Stimulated activated CD4-positive, alpha-beta T cell treated with anti-CD3 and anti-CD28 coated beads, Interleukin-1b, Interleukin-23, amount 100 ng/mL, for 48 hours (primary cell): ENCODE measurements around the gene FLNA.
"Not testable (repeated sequence)": the region's sequence is repeated elsewhere in the genome, so short reads cannot be mapped to it uniquely, and the experiment has no call there.

Source experiments
- DNase-seq: peaks from one replicate; pipeline ENCODE4 v3.0.0-alpha.2; 2020

FLNA gene

DNA sequence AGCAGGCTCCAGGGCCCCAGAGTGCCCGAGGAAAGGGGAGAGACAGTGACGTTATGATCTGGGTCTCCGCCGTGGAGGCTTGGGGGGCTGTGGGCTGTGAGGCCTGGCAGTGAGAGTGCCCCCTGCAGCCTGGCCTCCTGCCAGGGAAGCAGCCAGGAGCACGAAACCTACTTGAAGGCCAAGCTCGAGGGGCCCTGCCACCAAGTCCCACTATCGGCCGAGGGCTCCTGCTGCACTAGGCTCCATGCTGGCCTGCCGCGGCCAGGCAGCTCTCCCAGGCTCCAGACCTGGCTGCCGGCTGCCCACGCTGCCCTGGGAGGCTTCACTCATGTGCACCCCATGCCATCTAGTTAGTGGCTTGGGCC is 18.7 kb downstream of the FLNA start:
- no peak for DNase-seq

DNA sequence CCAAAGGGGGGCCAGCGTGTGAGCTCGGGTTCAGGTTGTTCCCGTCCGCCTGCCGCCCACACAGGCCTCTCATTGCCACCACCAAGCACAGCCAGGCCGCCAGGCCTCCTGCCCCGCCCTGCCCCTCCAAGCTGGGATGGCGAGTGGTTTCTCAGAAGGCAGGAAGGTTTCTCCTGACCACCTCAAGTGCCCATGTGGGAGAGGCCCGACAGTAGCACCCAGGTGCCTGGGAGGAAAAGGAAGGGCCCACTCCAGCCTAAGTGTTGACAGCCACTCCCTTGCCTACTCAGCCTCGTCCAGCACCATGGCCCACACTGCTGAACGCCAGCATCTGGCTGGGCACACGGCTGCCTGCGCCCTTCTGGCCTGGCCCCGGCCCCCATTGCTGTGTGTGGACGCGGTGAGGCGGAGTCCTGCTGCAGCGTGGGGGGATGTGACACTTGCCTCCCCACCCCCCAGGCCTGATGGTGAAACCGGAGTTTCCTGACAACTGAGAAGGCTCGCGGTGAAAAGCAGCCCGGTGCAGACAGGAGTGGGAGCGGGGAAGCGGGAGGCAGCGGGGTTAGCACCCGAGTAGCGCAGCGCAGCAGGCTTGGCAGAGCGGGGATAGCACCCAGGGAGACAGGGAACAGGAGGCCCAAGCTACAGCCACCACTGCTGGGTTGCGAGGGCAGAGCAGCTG is 19.2 kb downstream of the FLNA start:
- DNase-seq, result no peak

DNA sequence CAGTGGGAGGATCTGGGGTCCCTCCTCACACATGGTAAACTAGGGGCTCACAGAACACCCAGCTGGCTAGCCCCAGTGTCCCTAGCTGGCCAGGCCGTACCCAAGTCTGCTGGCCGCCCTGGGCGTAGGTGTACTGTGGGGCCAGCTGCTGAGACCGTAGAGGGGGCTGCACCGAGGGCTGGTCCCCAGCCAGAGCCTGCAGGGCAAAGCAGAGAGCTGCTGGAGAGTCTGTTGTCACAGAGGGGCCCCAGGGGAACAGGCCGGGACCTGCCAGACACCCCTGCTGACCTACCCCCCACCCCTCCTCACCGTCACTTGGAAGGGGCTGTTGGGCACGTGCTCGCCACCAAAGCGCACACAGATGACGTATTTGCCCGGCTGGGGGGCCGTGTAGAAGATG is 19.9 kb downstream of the FLNA start:
- DNase-seq, result no peak

DNA sequence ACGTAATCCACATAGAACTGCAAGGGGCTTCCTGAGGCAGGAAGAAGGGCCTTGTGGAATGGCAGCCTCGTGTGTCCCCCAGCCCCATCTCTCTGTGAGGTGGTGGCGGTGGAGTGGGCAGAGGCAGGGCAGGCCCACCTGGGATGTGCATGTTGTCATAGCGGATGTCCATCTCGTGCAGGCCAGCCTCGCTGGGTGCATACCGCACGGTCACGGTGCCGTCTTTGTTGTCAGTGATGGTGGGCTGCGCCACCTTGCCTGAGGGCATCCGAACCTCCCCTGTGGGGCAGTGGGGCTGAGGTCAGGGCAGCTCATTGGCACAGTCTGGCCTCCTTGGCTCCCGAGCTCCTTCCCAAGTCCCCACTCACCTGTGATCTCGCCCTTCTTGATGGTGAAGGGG is 20.4 kb downstream of the FLNA start:
- DNase-seq, result no peak

DNA sequence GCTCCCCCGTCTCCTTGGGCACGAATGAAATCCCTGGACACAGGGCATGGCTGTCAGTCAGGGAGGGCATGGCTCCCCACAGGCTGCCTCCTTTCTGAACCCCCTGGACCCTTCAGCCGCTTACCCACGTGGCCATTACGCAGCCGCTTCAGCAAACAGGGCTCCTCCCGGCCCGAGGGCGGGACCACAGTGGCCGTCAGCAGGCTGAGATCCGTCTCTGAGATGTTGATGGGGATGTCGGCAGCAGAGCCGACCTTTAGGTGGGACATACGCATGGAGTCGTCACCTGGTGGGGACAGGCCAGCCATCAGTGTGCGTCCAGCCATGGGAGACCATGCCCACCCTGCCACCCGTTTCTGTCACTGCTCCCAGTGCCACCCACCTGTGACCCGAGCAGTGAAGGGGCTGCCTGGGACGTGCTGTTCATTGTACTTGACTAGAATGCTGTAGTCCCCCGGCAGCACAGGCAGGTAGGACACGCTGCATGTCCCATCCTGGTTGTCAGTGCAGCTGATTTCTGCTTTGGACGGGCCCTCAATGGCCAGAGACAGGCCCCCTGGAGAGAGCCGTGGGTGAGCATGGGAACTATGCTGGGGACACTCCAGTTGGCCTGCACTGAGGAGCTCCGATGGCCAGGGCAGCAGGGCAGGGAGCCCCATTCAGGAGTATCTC is 21.1 kb downstream of the FLNA start:
- DNase-seq, result no peak

DNA sequence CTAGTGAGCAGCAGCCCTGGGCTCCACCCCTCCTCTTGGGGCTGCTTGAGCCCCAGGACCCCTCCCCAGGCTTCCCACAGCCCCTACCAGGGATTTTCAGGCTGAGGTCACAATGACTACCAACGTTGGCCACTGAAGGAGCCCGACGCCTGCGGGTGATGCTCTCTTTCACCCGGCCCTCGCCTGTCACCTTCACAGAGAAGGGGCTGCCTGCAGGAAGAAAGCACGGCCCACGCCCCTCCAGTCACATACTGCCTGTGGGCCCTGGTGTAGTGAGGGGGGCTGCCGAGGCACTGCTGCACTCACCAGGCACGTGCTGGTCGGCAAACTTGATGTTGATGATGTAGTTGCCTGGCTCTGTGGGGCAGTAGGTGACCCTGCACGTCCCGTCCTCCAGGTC is 22.0 kb downstream of the FLNA start:
- DNase-seq, result no peak

DNA sequence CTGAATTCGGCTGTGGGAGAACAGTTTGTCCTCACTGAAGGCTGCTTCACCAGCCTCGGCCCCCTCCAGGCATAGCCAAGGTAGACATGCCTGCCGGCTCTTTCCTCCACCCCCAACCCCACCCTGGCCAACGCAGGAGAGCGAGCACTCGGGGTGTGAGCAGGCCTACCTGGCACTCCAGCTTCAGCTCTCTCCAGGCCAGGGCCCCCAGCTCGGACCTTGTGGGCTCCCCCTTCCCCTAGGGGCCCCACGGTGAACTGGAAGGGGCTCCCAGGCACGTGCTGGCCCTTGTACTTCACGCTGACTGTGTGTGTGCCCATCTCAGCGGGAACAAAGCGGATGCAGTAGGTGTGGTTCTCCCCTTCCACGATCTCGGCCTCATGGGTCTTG is 22.4 kb downstream of the FLNA start:
- no peak for DNase-seq

DNA sequence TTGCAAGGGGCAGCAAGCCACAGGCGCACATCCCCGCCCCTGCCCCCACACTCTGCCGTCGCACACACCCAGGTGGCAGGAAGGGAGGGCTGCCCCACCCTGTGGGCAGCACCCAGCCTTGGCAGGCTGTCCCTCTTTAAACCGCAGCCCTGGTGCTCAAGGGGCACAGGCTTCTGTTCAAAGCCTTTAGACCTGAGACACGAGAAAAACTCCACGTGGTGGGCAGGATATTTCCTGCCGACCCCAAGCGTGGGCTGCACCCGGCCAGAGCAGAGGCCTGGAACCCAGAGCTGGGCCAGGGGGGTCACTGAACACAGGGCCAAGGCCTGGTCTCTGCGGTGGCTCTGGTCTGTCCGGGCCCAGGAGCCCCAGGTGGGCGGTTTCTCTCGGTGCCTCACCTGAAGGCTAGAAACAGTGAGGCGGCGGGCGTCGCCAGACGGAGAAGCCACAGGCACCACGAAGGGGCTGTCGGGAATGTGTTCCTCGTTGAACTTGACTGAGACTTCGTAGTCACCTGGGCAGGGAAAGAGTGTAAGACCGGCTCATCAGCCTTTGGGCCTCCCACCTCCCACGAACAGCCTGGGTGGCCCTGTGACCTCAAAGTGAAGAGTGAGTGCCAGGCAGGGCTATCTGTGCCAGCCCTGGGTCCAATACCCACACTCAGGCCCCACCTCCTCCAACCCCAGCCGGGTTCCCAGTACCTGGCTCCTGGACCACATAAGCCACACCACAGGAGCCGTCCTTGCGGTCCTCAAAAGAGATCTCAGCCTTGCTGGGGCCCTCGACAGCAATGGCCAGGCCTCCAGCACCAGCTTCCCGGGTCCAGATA is 23.0 kb downstream of the FLNA start:
- no peak for DNase-seq

DNA sequence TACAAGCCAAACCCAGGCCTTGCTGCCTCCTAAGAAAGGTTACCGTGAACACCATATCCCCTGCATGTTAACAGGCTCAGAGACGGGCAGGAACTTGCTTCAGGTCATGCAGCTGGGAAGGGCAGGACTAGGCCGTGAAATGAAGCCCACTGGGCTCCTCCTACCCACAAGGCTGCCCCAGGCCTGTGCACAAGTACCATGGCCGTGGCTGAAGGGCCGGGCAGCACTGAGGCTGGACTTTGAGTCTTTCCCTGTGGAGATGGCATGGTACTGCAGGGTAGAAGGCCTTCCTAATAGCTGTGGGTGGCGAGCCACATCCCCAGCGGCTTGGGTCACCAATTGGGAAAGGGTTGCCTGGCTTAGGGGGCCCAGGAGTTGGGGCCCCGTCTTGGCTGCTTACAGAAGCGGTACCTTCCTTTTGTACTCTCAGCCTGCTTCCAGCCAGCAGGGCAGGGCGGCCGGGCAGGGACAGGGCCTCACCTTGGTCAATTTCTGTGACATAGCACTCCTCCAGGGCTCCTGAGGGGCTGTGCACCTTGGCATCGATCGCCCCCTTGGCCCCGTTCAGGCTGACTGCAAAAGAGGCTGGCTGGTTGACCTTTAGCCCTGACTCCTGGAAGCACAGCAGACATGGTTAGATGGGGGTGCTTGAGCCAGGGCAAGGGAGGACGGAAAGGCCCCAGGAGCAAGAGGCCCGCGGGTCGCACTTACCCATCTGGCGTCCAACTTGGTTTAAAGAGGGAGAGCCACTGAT is 23.8 kb downstream of the FLNA start:
- DNase-seq, result no peak

DNA sequence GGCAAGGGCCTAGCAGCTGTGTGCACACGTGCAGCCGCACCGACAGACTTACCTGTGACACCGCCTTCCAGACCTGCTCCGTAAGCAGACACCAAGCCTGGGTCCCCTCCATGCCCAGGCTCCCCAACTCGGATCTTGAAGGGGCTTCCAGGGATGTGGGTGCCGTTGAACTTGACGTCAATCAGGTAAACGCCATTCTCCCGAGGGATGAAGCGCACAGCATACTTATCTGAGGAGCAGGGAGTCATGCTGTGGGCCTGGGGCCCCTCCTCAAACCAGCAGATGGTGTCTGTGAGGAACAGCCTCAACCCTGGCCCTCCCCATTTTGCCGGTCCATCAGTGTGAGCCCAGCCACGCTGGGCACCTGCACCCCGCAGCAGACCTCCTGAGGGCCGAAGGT is 24.5 kb downstream of the FLNA start:
- DNase-seq, result no peak

DNA sequence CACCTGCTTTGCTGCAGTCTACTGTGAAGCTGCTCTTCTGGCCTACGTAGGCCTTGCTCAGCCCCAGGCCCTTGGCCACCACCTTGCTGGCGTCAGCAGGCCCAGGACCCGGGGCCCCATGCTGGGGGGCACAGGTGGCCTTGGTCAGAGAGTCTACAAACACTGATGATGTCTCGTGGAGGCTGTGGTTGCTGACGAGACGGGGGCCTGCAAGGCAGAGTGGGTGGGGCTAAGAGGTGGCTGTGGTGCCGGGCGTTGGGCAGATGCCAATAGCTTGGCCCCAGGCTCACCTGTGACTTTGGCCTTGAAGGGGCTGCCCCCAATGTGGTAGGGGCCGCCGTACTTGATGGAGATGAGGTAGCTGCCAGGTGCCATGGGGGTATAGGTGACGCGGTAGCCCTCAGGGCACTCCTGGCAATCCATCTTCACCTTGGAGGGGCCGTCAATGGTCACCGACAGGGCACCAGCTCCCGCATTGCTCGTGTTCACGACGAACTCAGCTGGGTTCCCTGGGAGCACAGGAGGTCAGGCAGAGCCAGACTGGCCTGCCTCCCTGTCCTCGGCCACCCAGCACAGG is 25.0 kb downstream of the FLNA start:
- no peak for DNase-seq

DNA sequence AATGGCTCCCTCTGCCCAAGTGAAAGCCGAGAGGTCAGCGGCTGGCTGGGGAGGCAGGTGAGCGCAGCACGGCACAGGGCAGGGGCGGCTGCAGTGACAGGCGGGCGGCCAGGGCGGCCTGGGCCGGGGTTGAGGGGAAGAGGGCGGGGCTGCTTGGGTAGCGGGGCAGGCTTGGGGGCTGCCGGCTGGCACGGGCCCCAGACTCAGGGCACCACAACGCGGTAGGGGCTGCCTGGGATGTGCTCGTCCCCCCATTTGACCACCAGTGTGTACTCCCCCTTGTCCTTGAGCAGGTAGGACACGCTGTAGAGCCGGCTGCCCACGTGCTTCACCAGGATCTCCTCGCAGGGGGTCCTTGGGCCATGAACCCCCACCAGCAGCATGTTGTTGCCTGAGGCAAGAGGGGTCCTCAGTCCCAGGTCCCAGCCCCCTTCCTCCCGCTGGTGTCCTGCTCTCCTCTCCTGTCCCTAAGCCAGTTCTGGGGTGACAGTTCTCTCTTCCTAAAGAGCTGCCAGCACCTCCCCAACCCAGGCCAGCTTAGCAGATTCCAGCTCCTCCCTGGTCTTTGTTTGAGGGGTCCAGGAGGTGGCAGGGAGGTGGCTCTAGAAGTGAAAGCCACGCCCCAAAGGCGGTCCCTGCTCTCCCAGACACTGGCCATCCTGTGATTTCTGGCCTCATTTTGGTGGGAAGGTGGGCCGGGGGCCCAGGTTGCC is 25.6 kb downstream of the FLNA start:
- no peak for DNase-seq

DNA sequence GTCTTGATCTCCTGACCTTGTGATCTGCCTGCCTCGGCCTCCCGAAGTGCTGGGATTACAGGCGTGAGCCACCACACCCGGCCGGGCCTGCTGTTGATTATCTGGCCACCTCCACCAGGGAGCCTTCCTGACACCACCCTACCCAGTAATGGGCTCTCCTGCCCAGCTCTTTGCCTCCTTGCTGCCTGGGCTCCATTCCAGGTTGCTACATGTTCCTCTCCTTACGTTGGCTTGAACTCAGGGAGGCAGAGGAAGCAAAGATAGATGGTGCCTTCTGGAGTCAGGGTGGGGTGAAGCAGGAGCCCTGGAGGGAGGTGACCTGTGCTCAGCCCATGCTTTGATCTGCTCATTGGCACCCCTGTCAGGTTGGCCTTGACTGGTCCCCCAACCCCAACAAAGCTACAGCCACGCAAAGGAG is 26.3 kb downstream of the FLNA start:
- no peak for DNase-seq

DNA sequence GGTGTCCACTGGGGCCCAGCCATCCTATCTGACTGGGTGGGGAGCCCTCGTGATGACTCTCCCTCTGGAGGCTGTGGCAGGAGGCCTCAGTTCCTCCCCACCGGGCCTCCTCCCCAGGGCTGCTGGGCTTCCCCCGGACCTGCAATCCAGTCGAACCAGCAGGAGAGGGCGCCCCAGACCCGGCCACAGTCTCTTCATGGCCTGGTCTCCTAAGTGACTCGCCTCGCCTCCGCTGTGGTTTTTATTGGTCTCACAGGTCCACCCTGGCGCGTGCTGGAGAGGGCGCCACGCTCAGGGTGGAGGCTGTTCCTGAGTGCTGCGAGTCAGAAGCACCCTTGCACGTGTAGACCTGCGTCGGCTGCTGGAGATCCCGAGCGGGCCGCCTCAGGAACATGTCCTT is 30.8 kb downstream of the FLNA start:
- DNase-seq, result not testable (repeated sequence)

DNA sequence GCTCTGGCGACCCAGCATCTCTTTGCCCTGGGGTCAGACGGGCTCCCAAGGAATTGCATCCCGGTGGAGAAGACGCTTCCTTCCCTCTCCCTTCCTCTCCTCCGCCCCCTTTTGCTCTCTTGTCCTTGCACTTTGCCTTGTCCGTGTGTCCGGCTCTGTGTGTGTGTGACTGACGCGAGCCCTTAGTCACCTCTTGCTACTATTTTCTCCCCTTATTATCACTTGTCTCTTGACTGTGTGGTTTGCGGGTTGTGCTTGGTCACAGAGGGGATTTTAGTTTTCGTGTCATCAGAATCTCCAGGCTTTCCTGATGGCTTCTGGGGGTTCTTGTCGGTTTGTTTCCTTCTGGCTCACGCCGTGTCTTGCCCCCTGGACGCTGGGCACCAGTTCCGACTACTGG is 31.4 kb downstream of the FLNA start:
- not testable (repeated sequence) for DNase-seq

DNA sequence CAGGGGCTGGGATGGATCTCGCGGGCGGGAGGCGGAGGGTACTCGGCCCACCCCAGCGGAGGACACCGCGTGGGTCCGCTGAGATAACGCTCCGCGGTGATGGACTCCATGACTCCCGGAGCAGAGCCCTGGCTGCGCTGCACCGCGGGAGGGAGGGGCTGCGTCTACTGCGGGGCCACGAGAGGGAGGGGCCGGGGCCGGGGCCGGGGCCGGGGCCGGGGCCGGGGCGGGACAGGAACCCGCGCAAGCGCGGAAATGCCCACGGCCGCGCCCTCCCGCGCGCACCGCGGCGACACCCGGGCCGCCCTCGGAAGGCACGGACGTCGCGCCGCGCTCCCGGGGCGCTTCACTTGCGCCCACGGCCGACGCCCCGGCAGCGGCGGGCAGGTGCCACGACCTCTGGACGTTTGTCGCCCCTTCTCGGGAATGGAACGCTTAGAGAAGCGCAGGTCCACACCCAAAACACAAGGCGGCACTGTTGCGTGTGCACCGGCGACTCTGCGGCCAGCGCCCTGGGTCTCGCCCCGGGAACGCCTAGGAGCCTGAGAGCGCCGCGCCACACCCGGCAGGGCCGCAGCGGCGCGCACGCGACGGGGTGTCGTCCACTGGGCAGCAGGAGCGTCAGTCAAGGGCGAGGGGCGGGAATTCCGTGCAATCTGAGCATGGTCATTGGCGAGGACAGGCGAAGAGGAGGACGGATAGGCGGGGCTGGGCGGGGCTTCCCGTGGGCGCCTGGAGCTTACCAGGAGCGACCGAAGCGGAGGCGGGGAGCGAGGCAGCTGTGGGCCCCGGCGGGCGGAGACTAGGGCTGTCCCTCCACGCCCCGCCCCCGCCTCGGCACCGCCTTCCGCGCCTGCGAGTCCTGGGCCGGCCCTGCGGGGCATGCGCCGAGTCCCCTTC is 32.8 kb downstream of the FLNA start:
- not testable (repeated sequence) for DNase-seq

DNA sequence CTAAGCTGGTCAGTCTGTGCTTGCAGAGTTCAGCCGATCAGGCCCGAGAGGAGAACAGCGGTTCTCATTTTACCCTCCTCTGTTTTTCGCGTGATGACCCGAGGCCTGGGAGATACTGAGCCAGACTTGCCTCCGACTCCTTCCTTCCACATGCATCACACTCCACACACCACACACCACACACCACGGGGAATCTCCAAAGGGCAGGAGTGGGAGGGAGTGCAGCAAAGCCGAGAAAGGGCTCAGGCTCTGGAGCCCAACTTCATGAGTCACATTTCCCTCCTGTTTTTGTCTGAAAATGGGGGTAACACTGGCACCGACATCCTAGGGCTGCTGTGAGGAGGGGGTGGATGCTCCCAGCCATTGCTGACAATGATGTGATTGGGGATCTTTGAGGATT is 39.9 kb downstream of the FLNA start:
- DNase-seq, result peak; percentile 45

DNA sequence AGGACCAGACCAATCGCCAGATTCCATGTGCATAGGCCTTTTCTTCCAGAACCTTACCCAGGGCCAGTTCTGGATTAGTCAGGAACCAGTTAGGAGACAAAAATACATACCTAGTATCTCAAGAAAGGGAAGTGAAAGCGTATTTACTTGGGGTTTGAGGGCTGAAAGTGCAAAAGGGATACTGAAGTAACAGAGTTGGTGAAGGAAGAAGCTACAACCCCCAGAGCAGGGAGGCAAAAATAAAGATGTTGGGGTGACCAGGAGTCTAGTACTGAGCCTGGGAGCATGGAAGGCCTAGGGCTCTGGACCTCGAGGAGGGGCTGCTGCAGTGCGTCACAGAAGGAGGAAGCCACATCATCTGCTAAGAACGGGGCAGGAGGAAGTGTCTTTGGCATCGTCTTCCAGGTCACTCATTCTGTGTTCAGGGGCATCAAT is 40.6 kb downstream of the FLNA start:
- no peak for DNase-seq

DNA sequence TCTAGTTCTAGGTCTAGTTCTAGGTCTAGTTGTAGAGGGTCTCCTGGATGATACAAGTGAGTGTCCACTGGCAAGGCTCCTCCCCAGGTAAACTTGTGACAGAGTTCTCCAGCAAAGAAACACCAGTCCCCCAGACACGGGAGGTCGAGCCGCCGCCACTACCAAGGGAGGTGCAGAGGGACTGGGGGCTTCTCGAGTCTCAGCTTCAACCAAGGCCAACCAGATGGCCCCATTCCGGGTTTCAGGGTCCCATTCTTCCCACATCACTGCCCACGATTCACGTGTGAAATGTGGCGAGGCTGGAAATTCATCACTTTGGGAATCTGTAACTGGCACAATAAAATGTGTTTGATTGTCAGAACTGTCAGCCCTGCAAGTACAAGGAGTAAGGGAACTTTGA is 41.3 kb downstream of the FLNA start:
- DNase-seq, result no peak

DNA sequence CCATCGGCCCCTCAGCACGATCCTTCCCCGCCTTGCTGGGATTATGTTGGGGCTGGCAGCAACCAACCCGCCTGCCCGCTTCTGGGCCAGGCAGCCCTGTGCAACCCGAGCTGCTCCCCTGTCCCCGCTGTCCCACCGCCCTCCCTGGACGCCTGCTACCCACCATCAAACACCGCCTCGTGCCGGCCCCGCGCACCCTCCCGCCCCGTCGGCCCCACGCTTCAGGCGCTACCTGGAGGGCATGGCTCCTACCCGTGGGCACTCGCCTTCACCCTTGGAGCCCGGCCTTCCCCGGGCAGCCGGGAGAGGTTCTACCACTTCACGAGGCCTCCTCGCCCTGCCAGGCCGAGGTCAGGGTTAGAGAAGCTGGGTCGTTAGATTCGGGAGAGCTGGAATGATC is 41.9 kb downstream of the FLNA start:
- DNase-seq, result no peak

DNA sequence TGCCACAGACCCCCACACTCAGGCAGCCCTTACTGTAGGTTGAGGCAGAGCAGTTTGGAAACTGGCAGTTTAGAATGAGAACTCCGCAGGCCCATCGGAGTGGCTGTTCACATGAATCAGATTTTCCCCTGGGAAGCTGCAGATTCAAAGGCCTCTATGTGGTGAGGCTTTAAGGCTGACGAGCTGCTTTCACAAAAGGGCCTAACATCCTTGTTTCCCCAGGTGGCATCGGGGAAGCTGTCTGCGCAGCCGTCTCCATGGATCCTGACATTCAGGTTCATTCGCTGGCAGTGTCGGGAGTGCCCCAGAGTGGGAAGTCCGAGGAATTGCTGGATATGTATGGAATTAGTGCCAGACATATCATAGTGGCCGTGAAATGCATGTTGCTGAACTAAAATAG is 45.1 kb downstream of the FLNA start:
- DNase-seq, result no peak
